ENCODE data around the gene GLRX3.

GLRX3 gene

DNA sequence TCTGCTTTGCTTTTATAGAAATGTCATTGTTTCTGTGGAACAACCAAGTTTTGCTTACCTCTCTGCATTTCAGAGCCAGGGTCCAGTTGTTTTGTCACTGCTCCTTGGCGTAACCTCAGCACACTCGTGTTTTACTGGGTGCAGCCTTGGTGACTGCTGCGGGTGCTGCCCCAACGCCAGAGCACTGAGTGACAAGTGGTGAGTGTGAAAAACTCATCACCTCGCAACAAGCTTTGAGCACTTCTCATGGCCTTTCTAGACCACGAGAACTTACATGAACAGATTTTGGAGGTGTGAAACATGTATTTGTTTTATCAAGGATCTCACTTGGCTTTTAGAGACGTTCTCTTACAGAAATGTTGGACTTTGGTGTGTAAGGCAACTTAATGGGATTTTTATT lies 31.0 kb downstream of the GLRX3 start:
- Histone ChIP-seq H3K36me3 (ENCODE audit: insufficient read depth, low read length) (peaks cover 84% of the 10 kb centered on the region), H3K27me3 (ENCODE audit: insufficient read depth, low read length) (no peaks in the 10 kb centered on the region)

DNA sequence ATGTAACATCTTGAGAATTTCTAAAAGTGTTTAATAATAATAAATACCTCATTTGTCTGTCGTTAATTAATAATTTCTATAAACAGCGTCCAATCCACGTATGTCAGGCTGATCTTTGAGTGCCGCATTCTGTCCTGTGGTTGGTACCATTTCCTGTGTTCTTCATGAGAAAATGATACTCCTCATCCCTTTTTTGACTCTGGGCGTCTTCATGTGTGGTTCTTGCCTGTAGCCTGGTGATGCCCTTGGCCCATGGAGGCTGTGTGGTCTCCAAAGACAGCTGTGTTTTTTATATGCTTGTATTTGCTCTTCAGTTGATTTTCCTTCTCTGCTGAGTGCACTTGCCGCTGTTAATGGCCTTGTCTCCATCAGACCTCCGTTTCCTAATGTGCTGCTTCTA lies 31.5 kb downstream of the GLRX3 start:
- H3K4me2 ChIP-seq (ENCODE audit: low read length): no peak overlapping the region
- no peaks in the 10 kb centered on the region for H3K27me3 ChIP-seq (ENCODE audit: insufficient read depth, low read length)
- H2AFZ ChIP-seq (ENCODE audit: low read length): no peak overlapping the region
- peaks cover 82% of the 10 kb centered on the region for H3K36me3 ChIP-seq (ENCODE audit: insufficient read depth, low read length)
- H3K27ac ChIP-seq (ENCODE audit: low read depth, low read length, poor library complexity, severe bottlenecking): no peak overlapping the region
- H3K79me2 ChIP-seq (ENCODE audit: insufficient read depth, low read length): no peaks in the 10 kb centered on the region
- H3K4me1 ChIP-seq (ENCODE audit: insufficient read depth, low read length, severe bottlenecking): no peaks in the 10 kb centered on the region
- no peaks in the 10 kb centered on the region for H3K9me2 ChIP-seq (ENCODE audit: low read depth, low read length)
- no peak overlapping the region for H3K9ac ChIP-seq (ENCODE audit: low read length)
- no peaks in the 10 kb centered on the region for H3K9me3 ChIP-seq (ENCODE audit: low read length)
- H3F3A ChIP-seq (ENCODE audit: insufficient read depth, low read length): no peaks in the 10 kb centered on the region
- no peaks in the 10 kb centered on the region for H4K20me1 ChIP-seq (ENCODE audit: insufficient read depth, low read length)
- no peak overlapping the region for H3K4me3 ChIP-seq (ENCODE audit: low read depth, low read length, poor library complexity, severe bottlenecking)
- no peak for TF ChIP-seq EZH2 (IDR thresholded peaks at IDR 0.05; ENCODE audit: borderline replicate concordance, low read length)
- TF ChIP-seq, protein P1, sequence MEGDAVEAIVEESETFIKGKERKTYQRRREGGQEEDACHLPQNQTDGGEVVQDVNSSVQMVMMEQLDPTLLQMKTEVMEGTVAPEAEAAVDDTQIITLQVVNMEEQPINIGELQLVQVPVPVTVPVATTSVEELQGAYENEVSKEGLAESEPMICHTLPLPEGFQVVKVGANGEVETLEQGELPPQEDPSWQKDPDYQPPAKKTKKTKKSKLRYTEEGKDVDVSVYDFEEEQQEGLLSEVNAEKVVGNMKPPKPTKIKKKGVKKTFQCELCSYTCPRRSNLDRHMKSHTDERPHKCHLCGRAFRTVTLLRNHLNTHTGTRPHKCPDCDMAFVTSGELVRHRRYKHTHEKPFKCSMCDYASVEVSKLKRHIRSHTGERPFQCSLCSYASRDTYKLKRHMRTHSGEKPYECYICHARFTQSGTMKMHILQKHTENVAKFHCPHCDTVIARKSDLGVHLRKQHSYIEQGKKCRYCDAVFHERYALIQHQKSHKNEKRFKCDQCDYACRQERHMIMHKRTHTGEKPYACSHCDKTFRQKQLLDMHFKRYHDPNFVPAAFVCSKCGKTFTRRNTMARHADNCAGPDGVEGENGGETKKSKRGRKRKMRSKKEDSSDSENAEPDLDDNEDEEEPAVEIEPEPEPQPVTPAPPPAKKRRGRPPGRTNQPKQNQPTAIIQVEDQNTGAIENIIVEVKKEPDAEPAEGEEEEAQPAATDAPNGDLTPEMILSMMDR (IDR thresholded peaks at IDR 0.05; ENCODE audit: low read length): no peak

More for the DNA sequence above, 31.0 kb downstream of the GLRX3 start:
- no peaks in the 10 kb centered on the region for H4K20me1 ChIP-seq (ENCODE audit: insufficient read depth, low read length)
- no peak overlapping the region for H3K4me3 ChIP-seq (ENCODE audit: low read depth, low read length, poor library complexity, severe bottlenecking)
- H3K27ac ChIP-seq (ENCODE audit: low read depth, low read length, poor library complexity, severe bottlenecking): no peak overlapping the region
- no peak overlapping the region for H3K9ac ChIP-seq (ENCODE audit: low read length)
- TF ChIP-seq, protein P1 (IDR thresholded peaks at IDR 0.05; ENCODE audit: low read length): no peak
- TF ChIP-seq EZH2 (IDR thresholded peaks at IDR 0.05; ENCODE audit: borderline replicate concordance, low read length): no peak
- no peaks in the 10 kb centered on the region for H3K4me1 ChIP-seq (ENCODE audit: insufficient read depth, low read length, severe bottlenecking)
- no peaks in the 10 kb centered on the region for H3K79me2 ChIP-seq (ENCODE audit: insufficient read depth, low read length)
- H3K4me2 ChIP-seq (ENCODE audit: low read length): no peak overlapping the region
- no peaks in the 10 kb centered on the region for H3K9me3 ChIP-seq (ENCODE audit: low read length)
- H3F3A ChIP-seq (ENCODE audit: insufficient read depth, low read length): no peaks in the 10 kb centered on the region
- H3K9me2 ChIP-seq (ENCODE audit: low read depth, low read length): no peaks in the 10 kb centered on the region
- H2AFZ ChIP-seq (ENCODE audit: low read length): no peak overlapping the region

DNA sequence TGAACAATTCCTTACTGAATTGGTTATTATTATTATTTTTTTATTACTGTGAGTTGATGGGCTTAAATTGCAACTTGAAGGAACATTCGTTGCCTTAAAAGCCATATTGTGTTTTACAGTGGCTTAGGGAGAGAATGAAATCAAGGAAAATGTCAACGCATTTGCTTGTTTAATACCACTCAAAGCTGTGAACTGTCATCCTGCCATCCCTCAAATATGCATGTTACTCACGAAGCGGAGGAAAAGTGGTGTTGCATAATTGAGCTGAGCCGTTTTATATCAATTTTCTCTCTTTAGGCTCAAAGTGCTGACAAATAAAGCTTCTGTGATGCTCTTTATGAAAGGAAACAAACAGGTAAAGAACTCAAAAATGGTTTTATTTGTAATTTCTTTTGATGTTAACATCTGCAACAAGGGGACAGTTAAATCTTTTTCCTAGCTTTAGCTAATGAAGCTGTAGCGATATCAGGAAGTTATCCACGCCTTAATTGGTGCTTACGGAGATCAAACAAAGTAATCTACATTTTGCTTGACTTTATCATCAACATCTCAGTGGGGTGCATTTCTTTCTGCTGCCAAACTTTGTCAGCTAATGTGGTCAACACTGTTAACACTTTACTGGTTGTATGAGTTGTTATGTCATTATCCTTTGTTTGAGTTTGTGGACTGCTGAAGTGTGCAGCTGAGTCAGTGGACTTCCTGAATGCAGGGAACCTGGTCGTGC lies 33.1 kb downstream of the GLRX3 start:
- no peak overlapping the region for H3K4me2 ChIP-seq (ENCODE audit: low read length)
- peaks cover 83% of the 10 kb centered on the region for H3K36me3 ChIP-seq (ENCODE audit: insufficient read depth, low read length)
- H2AFZ ChIP-seq (ENCODE audit: low read length): no peak overlapping the region
- H3K4me3 ChIP-seq (ENCODE audit: low read depth, low read length, poor library complexity, severe bottlenecking): no peak overlapping the region
- H3K9me3 ChIP-seq (ENCODE audit: low read length): no peaks in the 10 kb centered on the region
- H4K20me1 ChIP-seq (ENCODE audit: insufficient read depth, low read length): no peaks in the 10 kb centered on the region
- no peaks in the 10 kb centered on the region for H3F3A ChIP-seq (ENCODE audit: insufficient read depth, low read length)
- no peaks in the 10 kb centered on the region for H3K27me3 ChIP-seq (ENCODE audit: insufficient read depth, low read length)
- H3K9me2 ChIP-seq (ENCODE audit: low read depth, low read length): no peaks in the 10 kb centered on the region
- no peak for TF ChIP-seq EZH2 (IDR thresholded peaks at IDR 0.05; ENCODE audit: borderline replicate concordance, low read length)
- TF ChIP-seq, protein P1 (IDR thresholded peaks at IDR 0.05; ENCODE audit: low read length): no peak
- no peak overlapping the region for H3K27ac ChIP-seq (ENCODE audit: low read depth, low read length, poor library complexity, severe bottlenecking)
- H3K79me2 ChIP-seq (ENCODE audit: insufficient read depth, low read length): no peaks in the 10 kb centered on the region
- no peak overlapping the region for H3K9ac ChIP-seq (ENCODE audit: low read length)
- H3K4me1 ChIP-seq (ENCODE audit: insufficient read depth, low read length, severe bottlenecking): peaks cover 3% of the 10 kb centered on the region

Data from OCI-LY1 (cell line).